ENCODE results near the gene GALNT9. TPM values are rescaled to one million over a fixed set of nuclear protein-coding genes. Genes with fewer than 3 reads are reported as not detected.

GALNT9 gene
- polyA plus RNA-seq, 3 donors = not detected

DNA sequence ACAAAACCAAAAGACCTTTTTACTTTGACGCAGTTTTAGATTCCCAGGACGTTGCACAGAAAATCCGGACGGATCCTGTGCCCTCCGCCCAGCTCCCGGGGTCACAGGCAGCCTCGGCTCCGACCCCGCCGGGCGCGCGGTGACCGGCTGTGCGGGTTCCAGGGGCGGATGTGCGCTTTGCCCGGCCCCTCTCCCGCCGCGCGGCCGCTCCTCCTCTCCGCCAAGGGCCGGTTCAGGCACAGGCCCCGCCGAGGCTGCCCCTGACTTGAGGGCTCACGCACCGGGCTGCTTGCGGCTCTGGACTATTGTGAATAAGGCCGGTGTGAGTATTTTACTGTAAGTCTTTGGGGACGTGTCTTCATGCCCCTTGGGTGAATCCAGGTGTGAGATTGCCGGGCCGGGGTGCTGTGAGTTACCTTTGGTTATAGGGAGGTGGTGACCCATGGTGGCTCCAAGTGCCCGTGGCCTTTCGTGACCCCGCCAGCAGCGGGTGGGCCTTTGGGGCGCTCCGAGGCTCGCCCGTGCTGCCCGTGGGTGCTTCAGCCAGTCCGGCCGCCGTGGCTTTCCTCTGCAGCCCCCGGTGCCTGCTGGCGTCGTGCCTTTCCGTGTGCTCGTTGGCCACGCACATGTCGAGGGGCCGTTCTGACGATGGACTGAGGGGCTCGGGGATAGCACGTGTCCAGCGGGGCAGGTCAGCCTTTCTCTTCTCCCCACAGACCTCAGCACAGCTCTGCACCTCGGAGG is 139.2 kb downstream of the GALNT9 start:
- H2AFZ ChIP-seq (ENCODE audit: insufficient read depth, low read depth, low read length, poor library complexity, severe bottlenecking) = peak overlapping the region; percentile 94
- peaks cover 0 to 45% of the 10 kb centered on the region in 2 donors for H3K27me3 ChIP-seq (ENCODE audit: control insufficient read depth in 2 of 2, insufficient read depth in 2 of 2, low read length in 2 of 2)
- peak overlapping the region; percentile 88 to 97 for H3K4me3 Mint-ChIP-seq
- H3K4me3 ChIP-seq (replicated peaks in 1 of 3; ENCODE audit: low read depth in 2 of 3, low read length in 3 of 3) = peak overlapping the region; percentile 43 to 76 (median 48)
- TF ChIP-seq CTCF (IDR thresholded peaks at IDR 0.05) = no peak
- no peaks in the 10 kb centered on the region for H4K20me1 ChIP-seq (ENCODE audit: insufficient read depth, low read length)
- H3K9ac ChIP-seq (ENCODE audit: insufficient read depth, low read length, poor library complexity, severe bottlenecking) = peak overlapping the region; percentile 67
- H3K27me3 Mint-ChIP-seq (ENCODE audit: low read depth in 3 of 3) = peaks cover 8 to 62% (median 36%) of the 10 kb centered on the region in 3 donors
- peaks cover 28% of the 10 kb centered on the region for H3K4me1 Mint-ChIP-seq
- H3K36me3 ChIP-seq (replicated peaks in 1 of 2; ENCODE audit: control insufficient read depth in 1 of 2, insufficient read depth in 2 of 2, low read length in 2 of 2) = no peaks in the 10 kb centered on the region
- intact Hi-C loops (cut with micrococcal nuclease) = loop anchor here in 1 of 2 donors (10.0 kb wide), 1 partner anchor 305 kb away; the partner anchor contains the start of gene FBRSL1
- H3K4me1 ChIP-seq (ENCODE audit: control insufficient read depth in 1 of 2, insufficient read depth in 2 of 2, low read length in 2 of 2) = peaks cover 32 to 40% of the 10 kb centered on the region in 2 donors
- 33% methylated on average over 48 of the region's 59 CpGs for WGBS (ENCODE audit: insufficient coverage)
- no peak for DNase-seq
- H3K4me2 ChIP-seq (replicated peaks; ENCODE audit: extremely low read depth, low read length, poor library complexity, severe bottlenecking) = peak overlapping the region; percentile 70
- peak overlapping the region in 1 of 2 donors; percentile 16 for H3K27ac ChIP-seq (ENCODE audit: low read depth in 1 of 2, low read length in 2 of 2)
- H3K9me3 Mint-ChIP-seq = peaks cover 17 to 41% (median 30%) of the 10 kb centered on the region in 7 donors
- peaks cover 18 to 31% of the 10 kb centered on the region in 2 donors for H3K9me3 ChIP-seq (replicated peaks in 1 of 2; ENCODE audit: control insufficient read depth in 1 of 2, insufficient read depth in 1 of 2, low read length in 2 of 2)
- peak overlapping the region in 5 of 7 donors; percentile 81 to 89 (median 85) for H3K27ac Mint-ChIP-seq
- no peaks in the 10 kb centered on the region for H3K79me2 ChIP-seq (ENCODE audit: insufficient read depth, low read length)
- peaks cover 4 to 5% of the 10 kb centered on the region in 2 donors for H3K36me3 Mint-ChIP-seq

DNA sequence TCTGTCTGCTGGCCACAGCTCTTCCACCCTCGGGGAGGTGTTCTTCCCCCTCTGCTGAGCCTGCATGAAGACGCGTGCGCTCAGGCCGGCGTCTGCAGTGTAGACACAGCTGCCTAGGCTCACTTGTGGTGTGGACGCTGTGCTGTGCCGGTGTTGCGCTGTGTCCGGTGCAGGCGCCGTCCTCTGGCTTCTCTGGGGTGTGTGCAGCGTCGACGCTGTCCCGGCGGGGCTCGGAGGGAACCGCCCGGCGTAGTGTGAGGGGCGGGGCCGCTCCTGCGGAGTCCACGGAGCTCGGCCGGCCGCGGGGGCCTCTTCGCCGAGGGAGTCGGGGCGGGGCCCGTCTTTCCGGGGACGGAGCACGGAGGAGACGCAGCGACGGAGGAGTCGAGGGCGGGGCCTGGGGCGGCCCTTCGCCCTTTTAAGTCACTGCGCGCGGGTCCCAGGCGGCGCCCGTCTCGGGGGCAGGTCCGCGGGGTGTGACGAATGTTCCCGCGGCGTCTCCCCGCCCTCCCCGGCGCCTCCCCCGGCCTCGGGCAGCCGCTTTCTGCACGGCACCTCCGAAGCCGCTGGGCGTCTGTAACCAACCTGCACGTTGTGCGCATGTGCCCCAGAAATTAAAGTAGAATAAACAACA is 139.9 kb downstream of the GALNT9 start:
- H2AFZ ChIP-seq (ENCODE audit: insufficient read depth, low read depth, low read length, poor library complexity, severe bottlenecking) = peak overlapping the region; percentile 94
- peak overlapping the region; percentile 88 to 97 for H3K4me3 Mint-ChIP-seq
- no peak for TF ChIP-seq CTCF (IDR thresholded peaks at IDR 0.05)

More for the DNA sequence above, 139.9 kb downstream of the GALNT9 start:
- intact Hi-C loops (cut with micrococcal nuclease) = loop anchor here in 1 of 2 donors (10.0 kb wide), 1 partner anchor 305 kb away; the partner anchor contains the start of gene FBRSL1
- Histone ChIP-seq H3K79me2 (ENCODE audit: insufficient read depth, low read length) (no peaks in the 10 kb centered on the region), H3K4me3 (replicated peaks in 1 of 3; ENCODE audit: low read depth in 2 of 3, low read length in 3 of 3) (peak overlapping the region; percentile 48 to 77 (median 76)), H3K9me3 (replicated peaks in 1 of 2; ENCODE audit: control insufficient read depth in 1 of 2, insufficient read depth in 1 of 2, low read length in 2 of 2) (peaks cover 15 to 25% of the 10 kb centered on the region in 2 donors), H3K4me1 (ENCODE audit: control insufficient read depth in 1 of 2, insufficient read depth in 2 of 2, low read length in 2 of 2) (peaks cover 32 to 40% of the 10 kb centered on the region in 2 donors), H4K20me1 (ENCODE audit: insufficient read depth, low read length) (no peaks in the 10 kb centered on the region), H3K27me3 (ENCODE audit: control insufficient read depth in 2 of 2, insufficient read depth in 2 of 2, low read length in 2 of 2) (peaks cover 0 to 47% of the 10 kb centered on the region in 2 donors), H3K4me2 (replicated peaks; ENCODE audit: extremely low read depth, low read length, poor library complexity, severe bottlenecking) (peak overlapping the region; percentile 70), H3K27ac (ENCODE audit: low read depth in 1 of 2, low read length in 2 of 2) (peak overlapping the region; percentile 55 to 69), H3K36me3 (replicated peaks in 1 of 2; ENCODE audit: control insufficient read depth in 1 of 2, insufficient read depth in 2 of 2, low read length in 2 of 2) (no peaks in the 10 kb centered on the region), H3K9ac (ENCODE audit: insufficient read depth, low read length, poor library complexity, severe bottlenecking) (peak overlapping the region; percentile 67)
- H3K27me3 Mint-ChIP-seq (ENCODE audit: low read depth in 3 of 3) = peaks cover 13 to 69% (median 37%) of the 10 kb centered on the region in 3 donors
- peaks cover 29% of the 10 kb centered on the region for H3K4me1 Mint-ChIP-seq
- H3K36me3 Mint-ChIP-seq = peaks cover 4 to 5% of the 10 kb centered on the region in 2 donors
- H3K27ac Mint-ChIP-seq = peak overlapping the region in 6 of 7 donors; percentile 84 to 97 (median 94)
- WGBS (ENCODE audit: insufficient coverage) = under 1% methylated on average over 66 of the region's 69 CpGs
- peak; percentile 84 to 93 (median 86) for DNase-seq
- H3K9me3 Mint-ChIP-seq = peaks cover 17 to 40% (median 28%) of the 10 kb centered on the region in 7 donors
